ENCODE results near the gene HDAC4.

- TF ChIP-seq CTCF (IDR thresholded peaks at IDR 0.05; ENCODE audit: insufficient read depth, low read length) (no peak), GABPA (IDR thresholded peaks at IDR 0.05; ENCODE audit: low read depth) (no peak), REST (IDR thresholded peaks at IDR 0.05; ENCODE audit: insufficient replicate concordance, low read depth) (peak; percentile 72)
These were observed 160.4 kb downstream of the HDAC4 start for GRCh38 chr2:239240414-239240881.

Data from HL-60 (cell line).